PC-3 (cell line): Measurements from ENCODE around the gene SULT1C3. TPM values are rescaled to one million over a fixed set of nuclear protein-coding genes. Genes with fewer than 3 reads are reported as not detected.

Experiments
- ATAC-seq: fragments of 200-7000 bp; cut with Tn5 transposase; 2 replicates; pipeline ENCODE4 v1.9.1; 2020; ENCODE audit warnings: mild to moderate bottlenecking, moderate library complexity
- BruUV-seq: library from RNA; stranded (reverse); fragments of 400-500 nt; replicated peaks from 2 replicates; lab custom pipeline; 2021; lab: Mats Ljungman, UMichigan
- CTCF ChIA-PET: fragments of 300-600 bp; sonication (Branson Sonifier 250); formaldehyde crosslinking; loops from one replicate; lab custom pipeline; 2022; ENCODE audit warnings: antibody characterized with exemption; lab: Charles Lee
- POLR2A ChIA-PET: fragments of 300-600 bp; sonication (Branson Sonifier 250); formaldehyde crosslinking; loops from one replicate; lab custom pipeline; 2022; ENCODE audit warnings: antibody characterized with exemption; ENCODE audit not compliant: unreplicated experiment; lab: Charles Lee
- DNase-seq: peaks from one replicate; pipeline ENCODE4 v3.0.0-alpha.2; 2015
- H2AFZ ChIP-seq: fragments of 300-600 bp; sonication (generic); 2 replicates; pipeline ENCODE4 v1.6.0; 2016; ENCODE audit warnings: antibody characterized with exemption, low read length
- H3F3A ChIP-seq: fragments of 300-600 bp; sonication (generic); one replicate; pipeline ENCODE4 v1.6.0; 2017; ENCODE audit warnings: antibody characterized with exemption, low read length, control low read depth, mild to moderate bottlenecking; ENCODE audit not compliant: unreplicated experiment
- H3K27ac ChIP-seq: fragments of 300-600 bp; sonication (generic); 2 replicates; pipeline ENCODE4 v1.5.1; 2016; ENCODE audit warnings: mild to moderate bottlenecking, low read length
- H3K27me3 ChIP-seq: fragments of 300-600 bp; sonication (generic); 2 replicates; pipeline ENCODE4 v1.6.1; 2016; ENCODE audit warnings: low read length, mixed read lengths
- H3K36me3 ChIP-seq: fragments of 300-600 bp; sonication (generic); 2 replicates; pipeline ENCODE4 v1.6.1; 2016; ENCODE audit warnings: low read depth, mixed run types, low read length, mixed read lengths
- H3K4me1 ChIP-seq: fragments of 300-600 bp; sonication (generic); 2 replicates; pipeline ENCODE4 v1.5.1; 2016; ENCODE audit warnings: low read length; ENCODE audit not compliant: insufficient read depth
- H3K4me2 ChIP-seq: fragments of 300-600 bp; sonication (generic); 2 replicates; pipeline ENCODE4 v1.6.0; 2016; ENCODE audit warnings: low read length
- H3K4me3 ChIP-seq: fragments of 300-600 bp; sonication (generic); 2 replicates; pipeline ENCODE4 v1.5.1; 2016; ENCODE audit warnings: mild to moderate bottlenecking, low read length, mixed read lengths
- H3K79me2 ChIP-seq: fragments of 300-600 bp; sonication (generic); 2 replicates; pipeline ENCODE4 v1.6.1; 2017; ENCODE audit warnings: low read length, mixed read lengths
- H3K9ac ChIP-seq: fragments of 300-600 bp; sonication (generic); 2 replicates; pipeline ENCODE4 v1.6.0; 2016; ENCODE audit warnings: mild to moderate bottlenecking, low read length
- H3K9me2 ChIP-seq: fragments of 300-600 bp; sonication (generic); replicated peaks from 2 replicates; pipeline ENCODE4 v1.6.1; 2016; ENCODE audit warnings: mixed run types, low read length, mixed read lengths
- H3K9me3 ChIP-seq: fragments of 300-600 bp; sonication (generic); 2 replicates; pipeline ENCODE4 v1.6.1; 2016; ENCODE audit warnings: low read length, mixed read lengths
- H4K20me1 ChIP-seq: fragments of 300-600 bp; sonication (generic); 2 replicates; pipeline ENCODE4 v1.6.1; 2016; ENCODE audit warnings: low read length, mixed read lengths
- EZH2 ChIP-seq: fragments of 300-600 bp; sonication (generic); IDR thresholded peaks from one replicate; pipeline ENCODE4 v1.6.1; 2017; ENCODE audit warnings: antibody characterized with exemption, mild to moderate bottlenecking, low read length; ENCODE audit not compliant: unreplicated experiment
- EZH2phosphoT487 ChIP-seq: fragments of 300-600 bp; sonication (generic); IDR thresholded peaks from 2 replicates; pipeline ENCODE4 v1.6.1; 2018; ENCODE audit warnings: mild to moderate bottlenecking, antibody characterized with exemption, low read length, borderline replicate concordance
- intact Hi-C: fragments of 100-400 bp; cut with micrococcal nuclease; formaldehyde crosslinking; loops from 2 replicates; pipeline ENCODE4 v1.9.0; 2023
- total RNA-seq: library from RNA; depleted of rRNA; stranded (reverse); fragments of >200 nt; gene quantifications from 2 replicates; pipeline ENCODE4 v1.2.3, GENCODE V29; 2014
- TF ChIP-seq, protein P1 (sequence below): fragments of 300-600 bp; sonication (generic); conservative IDR thresholded peaks from 2 replicates; pipeline ENCODE4 v1.5.1; 2017; ENCODE audit warnings: antibody characterized with exemption, low read depth, mild to moderate bottlenecking, low read length

Gene SULT1C3
- total RNA-seq, 1 experiment from 2014 or later, result not detected

DNA sequence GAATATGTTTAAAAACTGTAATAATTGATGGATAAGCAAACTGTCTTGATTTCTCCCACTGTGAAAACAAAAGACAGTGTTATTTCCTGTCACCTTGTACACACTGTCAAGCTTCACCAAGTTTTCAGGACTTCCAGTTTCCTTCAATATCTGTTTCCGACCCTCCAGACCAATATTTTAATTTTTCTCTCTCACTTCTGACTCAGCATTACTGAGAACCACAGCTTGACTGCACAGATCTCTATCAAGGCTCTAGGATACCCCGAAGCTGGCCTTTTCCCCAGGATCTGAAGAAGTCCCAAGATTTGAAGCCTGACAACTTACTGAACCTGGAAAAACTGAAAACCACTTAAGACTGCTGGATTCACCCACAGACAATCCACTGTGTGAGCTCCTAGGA lies 13.2 kb upstream of the SULT1C3 start:
- Histone ChIP-seq H3K36me3 (no peaks in the 10 kb centered on the region), H4K20me1 (no peaks in the 10 kb centered on the region), H2AFZ (no peak overlapping the region), H3K4me1 (no peaks in the 10 kb centered on the region), H3K4me3 (no peak overlapping the region), H3K9ac (no peak overlapping the region), H3F3A (no peaks in the 10 kb centered on the region), H3K9me3 (no peaks in the 10 kb centered on the region), H3K4me2 (no peak overlapping the region), H3K79me2 (no peaks in the 10 kb centered on the region), H3K9me2 (no peaks in the 10 kb centered on the region), H3K27ac (no peak overlapping the region), H3K27me3 (no peaks in the 10 kb centered on the region)
- no TSS peak for BruUV-seq
- ATAC-seq (no peak), DNase-seq (no peak)
- ChIA-PET CTCF (no interaction called here), POLR2A (no interaction called here)
- TF ChIP-seq EZH2phosphoT487, result no peak
- intact Hi-C loops, result no loop called here

DNA sequence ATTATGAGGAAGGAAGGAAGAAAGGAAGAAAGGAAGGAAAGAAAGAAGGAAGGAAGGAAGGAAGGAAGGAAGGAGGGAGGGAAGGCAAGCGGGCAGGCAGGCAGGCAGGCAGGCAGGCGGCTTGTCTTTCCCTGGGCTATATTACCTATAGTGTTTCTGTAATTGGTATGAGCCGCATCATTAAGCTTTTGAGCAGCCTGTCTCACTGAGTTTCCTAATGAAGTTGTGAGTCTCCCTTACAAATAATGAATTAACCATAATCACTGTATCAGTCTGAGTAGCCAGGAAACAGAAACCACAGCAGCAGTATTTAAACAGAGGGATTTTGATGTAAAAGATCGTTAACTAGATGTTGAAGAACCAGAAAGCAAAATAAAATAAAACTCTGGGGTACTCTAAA lies 11.8 kb upstream of the SULT1C3 start:
- ChIA-PET POLR2A (no interaction called here), CTCF (no interaction called here)
- Histone ChIP-seq H3K27ac (no peak overlapping the region), H2AFZ (no peak overlapping the region), H3K4me2 (no peak overlapping the region), H3K9ac (no peak overlapping the region), H3K9me3 (no peaks in the 10 kb centered on the region), H3F3A (no peaks in the 10 kb centered on the region), H3K27me3 (no peaks in the 10 kb centered on the region), H4K20me1 (no peaks in the 10 kb centered on the region), H3K9me2 (no peaks in the 10 kb centered on the region), H3K4me1 (no peaks in the 10 kb centered on the region), H3K36me3 (no peaks in the 10 kb centered on the region), H3K4me3 (no peak overlapping the region), H3K79me2 (no peaks in the 10 kb centered on the region)
- BruUV-seq, result no TSS peak
- no peak for TF ChIP-seq EZH2
- TF ChIP-seq EZH2phosphoT487, result no peak
- TF ChIP-seq, protein P1, sequence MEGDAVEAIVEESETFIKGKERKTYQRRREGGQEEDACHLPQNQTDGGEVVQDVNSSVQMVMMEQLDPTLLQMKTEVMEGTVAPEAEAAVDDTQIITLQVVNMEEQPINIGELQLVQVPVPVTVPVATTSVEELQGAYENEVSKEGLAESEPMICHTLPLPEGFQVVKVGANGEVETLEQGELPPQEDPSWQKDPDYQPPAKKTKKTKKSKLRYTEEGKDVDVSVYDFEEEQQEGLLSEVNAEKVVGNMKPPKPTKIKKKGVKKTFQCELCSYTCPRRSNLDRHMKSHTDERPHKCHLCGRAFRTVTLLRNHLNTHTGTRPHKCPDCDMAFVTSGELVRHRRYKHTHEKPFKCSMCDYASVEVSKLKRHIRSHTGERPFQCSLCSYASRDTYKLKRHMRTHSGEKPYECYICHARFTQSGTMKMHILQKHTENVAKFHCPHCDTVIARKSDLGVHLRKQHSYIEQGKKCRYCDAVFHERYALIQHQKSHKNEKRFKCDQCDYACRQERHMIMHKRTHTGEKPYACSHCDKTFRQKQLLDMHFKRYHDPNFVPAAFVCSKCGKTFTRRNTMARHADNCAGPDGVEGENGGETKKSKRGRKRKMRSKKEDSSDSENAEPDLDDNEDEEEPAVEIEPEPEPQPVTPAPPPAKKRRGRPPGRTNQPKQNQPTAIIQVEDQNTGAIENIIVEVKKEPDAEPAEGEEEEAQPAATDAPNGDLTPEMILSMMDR, result no peak
- intact Hi-C loops, result no loop called here
- ATAC-seq (no peak), DNase-seq (no peak)

DNA sequence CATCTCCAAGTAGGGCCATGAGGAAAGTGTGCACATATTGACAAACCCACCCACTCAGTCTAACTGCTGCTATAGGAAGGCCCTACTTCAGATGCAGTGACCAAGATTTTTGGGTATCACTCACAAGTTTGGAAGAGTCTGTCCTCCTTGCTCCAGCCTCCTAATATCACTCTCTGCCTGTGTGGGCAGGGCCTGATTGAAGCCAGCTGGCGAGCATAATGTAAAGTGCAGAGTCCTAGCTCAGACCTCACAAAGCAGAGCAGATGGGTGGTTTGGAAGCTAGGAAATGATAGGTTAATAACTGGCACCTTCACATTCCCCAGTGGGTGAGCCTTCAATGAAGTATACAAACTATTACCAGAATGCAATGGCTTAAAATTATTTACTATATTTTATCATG lies 11.2 kb upstream of the SULT1C3 start:
- BruUV-seq, result no TSS peak
- Histone ChIP-seq H3K4me3 (no peak overlapping the region), H3F3A (no peaks in the 10 kb centered on the region), H3K4me1 (no peaks in the 10 kb centered on the region), H3K27ac (no peak overlapping the region), H3K9ac (no peak overlapping the region), H2AFZ (no peak overlapping the region), H4K20me1 (no peaks in the 10 kb centered on the region), H3K79me2 (no peaks in the 10 kb centered on the region), H3K27me3 (no peaks in the 10 kb centered on the region), H3K36me3 (no peaks in the 10 kb centered on the region), H3K9me3 (no peaks in the 10 kb centered on the region), H3K4me2 (no peak overlapping the region), H3K9me2 (no peaks in the 10 kb centered on the region)
- ATAC-seq (no peak), DNase-seq (no peak)
- TF ChIP-seq, protein P1, result no peak
- TF ChIP-seq EZH2 (no peak), EZH2phosphoT487 (no peak)
- CTCF ChIA-PET, result no interaction called here
- intact Hi-C loops, result no loop called here
- POLR2A ChIA-PET, result no interaction called here
